ENCODE results near the gene TBCEL.

GRCh38 chr11:121057922-121058321 lies 34.0 kb downstream of the TBCEL start:
- TF ChIP-seq CTCF (IDR thresholded peaks at IDR 0.05; ENCODE audit: extremely low read depth in 1 of 2, insufficient read depth in 1 of 2, low read depth in 1 of 2, low read length in 2 of 2) (no peak), POLR2A (IDR thresholded peaks at IDR 0.05; ENCODE audit: low read depth, low read length) (no peak), MYC (IDR thresholded peaks at IDR 0.05; ENCODE audit: low read depth, low read length) (no peak), POLR2AphosphoS5 (IDR thresholded peaks at IDR 0.05; ENCODE audit: insufficient read depth, low read depth, low read length) (no peak), EZH2 (IDR thresholded peaks at IDR 0.05; ENCODE audit: borderline replicate concordance, low read depth, low read length, severe bottlenecking) (no peak), FOS (IDR thresholded peaks at IDR 0.05; ENCODE audit: borderline replicate concordance, insufficient read depth, low read length) (no peak), JUN (IDR thresholded peaks at IDR 0.05; ENCODE audit: borderline replicate concordance, insufficient read depth, insufficient read length, low read depth) (no peak)

Measured in endothelial cell of umbilical vein (primary cell).